ENCODE measurements around the gene JPH4. TPM values are rescaled to one million over a fixed set of nuclear protein-coding genes. Genes with fewer than 3 reads are reported as not detected.

Gene JPH4
- total RNA-seq, 1 donor from 2014 or later: 0.10 TPM

- DNase-seq (ENCODE audit: low spot score) (no peak), ATAC-seq (no peak)
These were observed 44.7 kb downstream of the JPH4 start for GRCh38 chr14:23533652-23534435.

GRCh38 chr14:23532658-23533057 is 45.9 kb downstream of the JPH4 start:
- DNase-seq (ENCODE audit: low spot score): no peak

DNA sequence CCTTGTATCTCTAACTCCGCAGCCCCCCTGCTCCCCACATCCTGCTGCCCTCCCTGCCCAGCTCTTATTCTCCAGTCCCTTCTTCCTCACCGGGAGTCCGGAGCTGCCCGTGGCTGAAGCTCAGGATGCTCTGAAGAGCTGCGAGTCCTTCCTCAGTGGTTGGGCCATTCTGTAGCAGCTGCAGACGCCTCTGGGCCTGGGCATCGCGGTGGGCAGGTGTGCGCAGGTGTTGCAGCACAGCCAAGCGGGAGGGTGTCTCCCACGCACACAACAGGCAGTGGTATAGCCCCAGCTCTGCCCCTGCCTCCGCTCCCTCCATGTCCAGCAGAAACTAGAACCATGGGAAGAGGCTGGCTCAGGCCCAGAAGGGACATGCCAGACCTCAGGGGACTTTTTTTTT is 47.2 kb downstream of the JPH4 start:
- ATAC-seq (no peak), DNase-seq (ENCODE audit: low spot score) (no peak)

More at GRCh38 chr14:23532658-23533057, 45.9 kb downstream of the JPH4 start:
- ATAC-seq: no peak

GRCh38 chr14:23530375-23531055 is 48.1 kb downstream of the JPH4 start:
- DNase-seq (ENCODE audit: low spot score) (no peak), ATAC-seq (peak; percentile 23)

GRCh38 chr14:23529016-23529415 is 49.6 kb downstream of the JPH4 start:
- ATAC-seq: no peak
- DNase-seq (ENCODE audit: low spot score): no peak

DNA sequence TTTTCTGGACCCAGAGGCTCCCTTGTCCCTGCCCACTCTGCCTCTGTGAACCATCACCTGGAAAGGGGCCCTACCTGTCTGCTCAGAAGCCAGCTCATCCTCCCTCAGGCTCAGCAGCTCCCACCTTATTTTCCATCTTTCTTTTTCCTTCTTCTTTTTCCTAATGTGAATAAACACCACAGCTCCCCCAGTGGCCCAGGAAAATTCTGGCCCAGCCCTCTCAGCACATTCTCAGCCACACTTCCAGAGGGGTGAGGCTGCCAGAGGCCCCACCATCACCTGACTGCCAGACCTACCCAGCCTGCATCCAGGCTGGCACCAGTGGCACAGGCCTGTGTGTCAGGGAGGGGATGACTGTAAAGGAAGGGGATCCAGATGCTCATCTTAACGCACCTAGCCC is 50.0 kb downstream of the JPH4 start:
- ATAC-seq: no peak
- no peak for DNase-seq (ENCODE audit: low spot score)

- ATAC-seq: no peak
- no peak for DNase-seq (ENCODE audit: low spot score)
These were observed 53.0 kb downstream of the JPH4 start for GRCh38 chr14:23525611-23526010.

- ATAC-seq (no peak), DNase-seq (ENCODE audit: low spot score) (no peak)
These were observed 53.6 kb downstream of the JPH4 start for GRCh38 chr14:23524954-23525353.

- ATAC-seq (no peak), DNase-seq (ENCODE audit: low spot score) (no peak)
These were observed 55.2 kb downstream of the JPH4 start for GRCh38 chr14:23523229-23524016.

GRCh38 chr14:23522643-23523198 is 55.9 kb downstream of the JPH4 start:
- no peak for ATAC-seq
- no peak for DNase-seq (ENCODE audit: low spot score)

GRCh38 chr14:23521785-23522640 is 56.6 kb downstream of the JPH4 start:
- ATAC-seq (no peak), DNase-seq (ENCODE audit: low spot score) (no peak)

DNA sequence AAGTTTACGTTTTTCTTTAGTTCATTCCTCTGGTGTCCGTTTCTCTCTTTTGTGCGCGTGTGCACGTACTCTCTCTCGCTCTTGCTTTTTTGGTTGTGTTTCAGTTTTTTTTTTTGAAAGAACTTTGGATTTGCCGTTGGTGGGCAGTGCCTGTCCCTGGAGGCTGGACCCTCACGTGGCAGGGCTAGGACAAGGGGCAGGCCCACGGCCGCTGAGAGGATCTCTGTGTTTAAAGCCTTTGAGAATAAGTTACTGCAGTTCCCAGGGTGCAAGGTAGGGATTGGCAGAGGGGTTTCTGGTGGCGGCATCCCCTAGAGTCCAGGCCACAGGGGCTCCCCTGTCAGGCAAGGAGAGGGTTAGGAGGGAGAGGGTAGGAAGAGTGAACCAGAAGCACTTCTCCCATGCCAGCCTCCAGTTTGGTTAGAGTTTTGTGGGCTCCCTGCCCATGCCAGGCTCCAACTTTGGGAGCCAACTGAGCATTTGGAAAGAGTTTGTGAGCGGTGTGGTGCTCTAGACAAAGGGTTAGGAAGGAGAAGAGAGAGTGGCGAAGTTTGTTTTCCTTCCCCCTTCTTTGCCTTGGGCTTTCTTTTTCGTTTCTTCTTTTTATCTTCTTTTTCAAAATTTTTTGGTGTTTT is 57.6 kb downstream of the JPH4 start:
- DNase-seq (ENCODE audit: low spot score) (no peak), ATAC-seq (no peak)

GRCh38 chr14:23518709-23519108 is 59.9 kb downstream of the JPH4 start:
- no peak for DNase-seq (ENCODE audit: low spot score)
- ATAC-seq: no peak

Other genes with a start within 250 kb of the JPH4 start
- 3.6 TPM for gene SLC22A17, start 225.9 kb downstream of the JPH4 start, total RNA-seq
- gene EFS, start 213.6 kb downstream of the JPH4 start, total RNA-seq: 0.68 TPM
- not detected for gene IL25, start 206.0 kb downstream of the JPH4 start, total RNA-seq
- not detected for gene CMTM5, start 201.7 kb downstream of the JPH4 start, total RNA-seq
- gene MYH6, start 170.5 kb downstream of the JPH4 start, total RNA-seq: not detected
- gene MYH7, start 143.1 kb downstream of the JPH4 start, total RNA-seq: not detected
- 12.1 TPM for gene NGDN, start 109.1 kb downstream of the JPH4 start, total RNA-seq
- 0.81 TPM for gene ZFHX2, start 27.0 kb downstream of the JPH4 start, total RNA-seq
- gene THTPA, start 22.5 kb downstream of the JPH4 start, total RNA-seq: 11.1 TPM
- 19.3 TPM for gene AP1G2, start 11.0 kb downstream of the JPH4 start, total RNA-seq
- gene DHRS2, start 57.6 kb upstream of the JPH4 start, total RNA-seq: 6.2 TPM

Measured in left lobe of liver (tissue), 2 donors.